HG03196 (cell line): Measurements from ENCODE around the gene RPL35.

Experiments
- ATAC-seq: cut with Tn5 transposase; IDR thresholded peaks from one replicate; pipeline ENCODE4 v1.9.1; 2021; ENCODE audit not compliant: unreplicated experiment

The RPL35 gene

DNA sequence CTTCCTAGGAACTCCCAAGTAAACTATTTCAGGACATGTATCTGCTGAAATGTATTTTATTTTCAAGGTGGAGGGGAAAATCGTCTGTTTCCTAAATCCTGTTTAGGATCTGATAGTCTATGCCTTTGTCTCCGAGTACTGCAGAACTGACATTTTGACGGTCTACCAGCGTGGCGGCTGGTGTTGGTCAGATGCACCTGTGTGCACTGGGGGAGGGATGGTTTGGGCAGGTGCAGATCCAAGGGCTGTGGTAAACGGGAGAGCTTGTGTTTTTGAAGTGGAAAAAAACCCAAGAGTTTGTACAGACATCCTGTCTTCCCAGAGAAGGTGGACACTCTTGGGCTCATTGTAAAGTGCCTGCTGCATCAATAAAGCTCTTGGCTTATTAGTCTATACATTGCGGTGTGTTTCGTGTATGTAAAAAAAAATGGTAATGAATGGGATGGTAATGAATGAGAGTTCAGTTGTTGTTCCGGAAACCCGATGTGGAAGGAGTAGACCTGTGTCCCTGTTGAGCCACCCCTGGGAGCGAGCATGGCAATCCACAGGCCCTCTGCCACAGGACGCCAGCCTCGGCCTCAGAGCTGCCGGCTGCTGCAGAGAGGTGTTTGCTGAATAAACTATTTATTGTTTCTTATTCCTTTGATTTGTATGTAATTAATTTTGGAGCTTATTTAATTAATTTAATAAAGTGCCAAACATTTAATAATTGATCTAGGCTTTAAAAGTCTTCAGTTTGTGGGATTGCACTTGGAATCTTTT is 15.4 kb upstream of the RPL35 start:
- no peak for ATAC-seq

DNA sequence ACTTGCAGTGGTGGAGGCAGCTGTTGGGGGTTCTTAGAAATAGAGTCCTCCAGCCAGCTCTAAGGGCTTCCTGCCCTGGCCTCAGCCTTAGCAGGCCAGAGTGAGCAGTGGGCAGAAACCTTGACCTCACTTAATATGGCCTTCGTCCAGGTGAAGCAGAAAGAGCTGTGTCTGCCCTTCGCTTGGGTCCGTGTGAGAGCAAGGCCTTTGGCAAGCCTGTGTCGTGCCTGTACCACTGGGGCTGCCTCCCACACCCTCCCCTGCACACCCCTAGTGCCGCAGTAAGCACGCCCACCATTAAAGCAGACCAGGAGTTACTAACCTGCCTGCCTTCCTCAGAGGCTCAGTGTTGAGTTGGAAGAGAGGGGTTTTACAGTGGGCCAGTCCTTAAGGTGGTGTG is 13.7 kb upstream of the RPL35 start:
- ATAC-seq: no peak

DNA sequence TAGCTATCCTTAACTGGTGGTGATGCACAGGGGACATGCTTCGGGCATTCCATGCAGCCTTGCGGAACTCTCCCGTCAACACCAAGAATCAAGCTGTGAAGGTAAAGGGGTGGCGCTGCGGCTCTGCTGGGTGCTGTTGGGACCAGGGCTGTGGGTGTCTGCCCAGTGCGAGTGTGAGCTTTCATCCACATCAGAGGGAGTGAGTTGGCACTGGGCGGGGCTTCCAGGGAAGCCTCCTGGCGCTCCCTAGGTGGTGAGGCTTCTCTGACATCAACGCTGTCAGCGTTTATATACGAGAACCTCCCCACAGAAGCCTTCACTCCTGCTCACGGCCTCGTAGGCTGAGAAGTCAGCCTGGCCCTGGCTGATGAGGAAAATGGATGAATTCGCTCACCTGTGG is 11.9 kb upstream of the RPL35 start:
- ATAC-seq: no peak

DNA sequence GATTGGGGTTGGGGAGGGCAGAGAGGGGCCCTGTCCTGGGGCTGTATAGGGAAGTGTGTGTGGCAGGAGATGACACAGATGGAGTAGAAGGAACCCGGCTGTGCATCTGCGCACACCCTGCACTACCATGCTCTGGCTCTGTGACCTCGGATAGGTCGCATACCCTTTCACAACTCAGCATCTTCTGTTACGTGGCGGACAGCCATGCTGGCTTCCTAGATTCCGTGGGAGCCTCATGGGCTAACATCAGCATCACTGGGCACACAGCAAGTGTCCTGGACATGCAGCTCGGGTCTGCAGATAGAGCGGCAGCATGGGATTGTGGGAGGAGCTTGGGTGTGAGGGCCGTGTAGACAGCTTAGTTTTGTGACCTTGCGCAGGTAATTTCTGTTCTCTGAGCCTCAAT is 9.4 kb upstream of the RPL35 start:
- ATAC-seq: no peak

DNA sequence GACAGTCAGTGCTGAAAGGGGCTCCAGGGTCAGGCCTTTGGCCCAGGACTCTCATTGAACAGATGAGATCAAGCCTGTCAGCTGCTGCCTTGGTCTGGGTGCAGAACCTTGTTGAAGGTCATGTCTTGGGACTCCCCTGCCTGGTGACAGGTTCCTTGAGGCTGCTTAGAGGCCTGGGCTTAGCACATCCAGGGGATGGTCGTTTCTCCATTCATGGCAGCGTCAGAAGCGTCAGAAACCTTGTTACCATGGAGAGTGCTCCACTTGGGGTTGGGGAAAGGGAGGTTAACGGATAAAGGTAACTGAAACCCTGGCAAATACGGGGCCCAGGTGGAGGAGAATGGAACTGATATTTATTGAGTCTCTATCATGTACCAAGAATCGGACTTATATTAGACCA is 9.0 kb upstream of the RPL35 start:
- no peak for ATAC-seq

- ATAC-seq: peak; percentile 48
Measured at GRCh38 chr9:124869986-124870560, 8.3 kb upstream of the RPL35 start.

DNA sequence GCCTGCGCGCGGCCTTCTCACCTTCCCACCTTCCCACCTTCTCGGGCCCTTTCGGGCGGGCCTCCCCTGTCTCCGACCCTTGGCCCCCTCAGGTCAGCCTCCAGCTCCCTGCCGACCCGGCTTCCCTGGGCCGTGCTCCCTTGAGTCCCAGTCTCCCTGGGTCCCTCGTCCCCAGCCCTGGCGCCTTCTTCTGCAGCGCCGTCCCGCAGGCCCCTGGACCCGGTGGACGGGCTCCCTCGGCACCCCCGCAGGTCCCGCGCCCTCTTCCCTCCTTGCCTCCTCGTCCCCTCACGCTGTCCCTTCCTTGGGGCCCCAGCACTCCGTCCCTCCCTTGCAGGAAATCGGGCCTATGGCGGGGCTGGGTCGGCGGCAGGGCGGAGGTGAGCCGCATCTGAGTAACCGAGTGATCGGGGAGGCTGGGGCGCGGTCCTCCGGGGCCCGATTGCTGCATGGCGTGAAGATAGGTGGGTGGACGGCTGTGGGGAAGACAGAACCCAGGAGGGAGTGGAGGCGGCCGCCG is 7.8 kb upstream of the RPL35 start:
- ATAC-seq: peak; percentile 18

GRCh38 chr9:124868511-124869465 is 7.0 kb upstream of the RPL35 start:
- ATAC-seq: peak; percentile 64

GRCh38 chr9:124863371-124863871 is 1.7 kb upstream of the RPL35 start:
- no peak for ATAC-seq

- no peak for ATAC-seq
Measured at GRCh38 chr9:124860582-124861341, 995 bp downstream of the RPL35 start.

GRCh38 chr9:124859803-124860581 is 1.8 kb downstream of the RPL35 start:
- no peak for ATAC-seq

DNA sequence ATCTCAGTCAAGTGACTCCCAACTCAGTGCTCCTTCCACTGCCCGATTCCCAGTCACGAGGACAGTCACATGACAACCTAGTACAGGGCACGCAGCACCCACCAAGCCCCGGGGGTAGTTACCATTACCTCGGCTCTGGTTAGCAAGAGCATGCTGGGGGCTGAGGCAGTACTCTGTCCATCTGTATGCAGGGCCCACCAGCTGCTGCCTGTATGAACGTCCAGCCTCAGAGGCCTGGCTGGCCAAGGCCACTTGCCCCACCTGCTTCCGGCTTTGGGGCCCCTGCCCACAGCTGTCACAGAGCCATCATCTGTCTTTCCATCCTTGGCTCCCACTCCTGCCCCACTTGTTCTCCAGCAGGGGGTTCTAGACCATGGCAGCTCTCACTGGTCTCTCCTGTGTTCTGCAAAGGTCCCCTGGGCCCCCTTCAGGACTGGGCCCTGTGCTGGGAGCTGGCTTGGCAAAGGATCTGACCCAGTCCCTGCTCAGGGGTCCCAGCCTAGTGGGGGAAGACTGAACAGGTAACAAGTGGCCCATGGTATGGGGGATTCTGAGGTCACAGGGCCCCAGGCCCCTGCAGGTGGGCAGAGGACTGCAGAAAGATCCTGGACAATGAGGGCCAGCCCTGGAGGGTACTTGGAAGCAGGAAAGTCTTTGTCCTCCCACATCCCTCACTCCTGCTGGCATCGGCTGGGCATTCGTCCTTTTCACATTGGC is 3.3 kb downstream of the RPL35 start:
- no peak for ATAC-seq

GRCh38 chr9:124857533-124858162 is 4.1 kb downstream of the RPL35 start:
- ATAC-seq: no peak

- ATAC-seq: no peak
Measured at GRCh38 chr9:124855944-124856765, 5.6 kb downstream of the RPL35 start.

DNA sequence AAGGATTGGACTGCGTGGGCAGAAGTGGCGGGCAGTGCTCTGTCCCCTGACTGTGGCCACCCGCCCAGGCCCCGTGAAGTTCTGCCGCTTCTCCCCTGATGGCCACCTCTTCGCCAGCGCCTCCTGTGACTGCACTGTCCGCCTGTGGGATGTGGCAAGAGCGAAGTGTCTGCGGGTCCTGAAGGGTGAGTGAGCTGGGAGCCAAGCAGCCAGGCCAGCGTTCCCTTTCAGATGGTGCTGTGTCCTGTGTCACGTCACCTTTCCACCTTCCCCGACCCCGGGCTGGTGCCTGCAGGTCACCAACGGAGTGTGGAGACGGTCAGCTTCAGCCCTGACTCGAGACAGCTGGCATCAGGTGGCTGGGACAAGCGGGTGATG is 6.2 kb downstream of the RPL35 start:
- no peak for ATAC-seq

- ATAC-seq: no peak
Measured at GRCh38 chr9:124854822-124855221, 6.9 kb downstream of the RPL35 start.

DNA sequence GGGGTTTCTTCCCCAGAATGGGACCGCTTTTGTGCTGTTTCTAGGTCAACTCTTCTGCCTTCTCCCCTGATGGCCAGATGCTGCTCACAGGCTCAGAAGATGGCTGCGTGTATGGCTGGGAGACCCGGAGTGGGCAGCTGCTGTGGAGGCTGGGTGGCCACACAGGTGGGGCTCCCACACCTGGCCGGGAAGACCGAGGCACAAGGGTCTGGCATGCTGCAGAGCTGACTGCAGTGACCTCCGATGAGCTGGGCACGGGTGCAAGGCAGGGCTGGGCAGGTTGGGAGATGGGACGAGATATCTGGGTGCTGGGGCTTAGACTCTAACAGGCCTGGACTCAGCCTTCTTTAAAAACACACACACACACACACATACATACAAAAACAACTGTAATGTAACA is 7.6 kb downstream of the RPL35 start:
- no peak for ATAC-seq

- no peak for ATAC-seq
Measured at GRCh38 chr9:124853605-124854143, 8.1 kb downstream of the RPL35 start.
